Esophagus muscularis mucosa (tissue), 4 donors: ENCODE measurements around the gene SPIN2A. TPM values are rescaled to one million over a fixed set of nuclear protein-coding genes. Genes with fewer than 3 reads are reported as not detected.
"Not testable (repeated sequence)": the region's sequence is repeated elsewhere in the genome, so short reads cannot be mapped to it uniquely, and the experiment has no call there.

Source experiments
- DNase-seq: peaks from one replicate; pipeline ENCODE4 v3.0.0-alpha.2; 2017; ENCODE audit errors: extremely low spot score
- H3K27ac ChIP-seq, 4 donors: fragments of 200-600 bp; sonication (generic); replicated peaks in 1 of 4; 1 replicate in 3 of 4; 2 replicates in 1 of 4; pipeline ENCODE4 v1.5.1; 2016 to 2019; ENCODE audit warnings: mild to moderate bottlenecking in 1 of 4
- H3K27me3 ChIP-seq, 4 donors: fragments of 200-600 bp; sonication (generic); one replicate each; pipeline versions ENCODE4 v1.5.1 to v1.6.0; 2016 to 2019
- H3K36me3 ChIP-seq, 4 donors: fragments of 200-600 bp; sonication (generic); one replicate each; pipeline ENCODE4 v1.5.1; 2016 to 2019
- H3K4me1 ChIP-seq, 4 donors: fragments of 200-600 bp; sonication (generic); one replicate each; pipeline ENCODE4 v1.5.1; 2016 to 2019
- H3K4me3 ChIP-seq, 4 donors: fragments of 200-600 bp; sonication (generic); 1 replicate in 2 of 4; 2 replicates in 2 of 4; pipeline ENCODE4 v1.5.1; 2016 to 2019; ENCODE audit warnings: mild to moderate bottlenecking in 4 of 4, moderate library complexity in 1 of 4
- H3K9me3 ChIP-seq, 4 donors: fragments of 200-600 bp; sonication (generic); 1 replicate in 3 of 4; 2 replicates in 1 of 4; pipeline ENCODE4 v1.5.1; 2016 to 2019
- CTCF ChIP-seq, 3 experiments: fragments of 200-600 bp in 2 of 3; fragments of 450-650 bp in 1 of 3; sonication (generic) in 2 of 3; IDR thresholded peaks; one replicate each; pipeline ENCODE4 v1.5.1; 2017 to 2019; ENCODE audit warnings: antibody characterized with exemption in 3 of 3, mild to moderate bottlenecking in 2 of 3, moderate library complexity in 1 of 3
- EP300 ChIP-seq: sonication (generic); formaldehyde crosslinking; IDR thresholded peaks from one replicate; pipeline ENCODE4 v1.6.1; 2017; ENCODE audit warnings: antibody characterized with exemption
- POLR2A ChIP-seq: fragments of 450-650 bp; IDR thresholded peaks from one replicate; pipeline ENCODE4 v1.6.1; 2017; ENCODE audit warnings: antibody characterized with exemption, moderate library complexity, mild to moderate bottlenecking, low read depth
- POLR2AphosphoS5 ChIP-seq, 2 donors: sonication (generic); formaldehyde crosslinking; IDR thresholded peaks; one replicate each; pipeline ENCODE4 v1.6.1; 2017; ENCODE audit warnings: antibody characterized with exemption in 2 of 2
- WGBS: methylation state at CpG from one replicate; pipeline ENCODE4 v1.1.5; 2018; 5-methylcytosine and 5-hydroxymethylcytosine counted together
- intact Hi-C: fragments of 100-400 bp; cut with DNase I; formaldehyde crosslinking; loops from one replicate; pipeline ENCODE4 v1.15.1; 2023
- total RNA-seq, 4 donors: library from RNA; depleted of rRNA; stranded (reverse); fragments of >200 nt; gene quantifications; one replicate each; pipeline versions ENCODE4 v1.1.0 to v1.2.1, GENCODE V29; 2016

The SPIN2A gene
- total RNA-seq, 4 donors from 2014 or later, result 0.17 to 0.58 (median 0.34) TPM; not detected in 1

DNA sequence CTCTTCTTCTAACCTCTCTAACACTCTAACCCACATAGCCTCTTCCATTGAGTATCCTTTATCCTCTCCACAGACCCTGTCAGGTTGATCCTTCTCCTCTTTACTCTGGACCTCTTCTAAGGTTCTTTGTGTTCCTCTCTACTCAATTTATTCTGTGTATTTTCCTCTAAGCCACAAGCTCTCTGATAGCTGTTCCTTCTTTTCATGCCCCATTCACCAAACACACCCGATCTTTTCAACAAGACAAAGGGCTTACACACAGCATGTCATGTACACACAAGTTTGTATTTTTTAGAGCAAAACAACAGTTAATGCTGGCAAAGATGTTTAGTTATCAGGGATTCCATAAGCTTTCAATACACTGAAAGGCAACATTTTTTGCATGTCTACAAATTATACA is 17.8 kb downstream of the SPIN2A start:
- intact Hi-C loops, result no loop called here

GRCh38 chrX:57117566-57117965 is 19.6 kb downstream of the SPIN2A start:
- H3K27ac ChIP-seq, H3K4me3 ChIP-seq, DNase-seq, intact Hi-C loops, H3K9me3 ChIP-seq, H3K4me1 ChIP-seq, H3K36me3 ChIP-seq, H3K27me3 ChIP-seq: not testable (repeated sequence)
- WGBS, result 32% methylated on average over 4 of the region's 4 CpGs

More for the DNA sequence above, 17.8 kb downstream of the SPIN2A start:
- Histone ChIP-seq H3K9me3 (no peaks in the 10 kb centered on the region), H3K27me3 (no peaks in the 10 kb centered on the region), H3K36me3 (no peaks in the 10 kb centered on the region), H3K4me3 (no peak overlapping the region), H3K27ac (no peak overlapping the region), H3K4me1 (no peaks in the 10 kb centered on the region)
- WGBS, result 86% methylated on average over 1 of the region's 1 CpG
- TF ChIP-seq POLR2AphosphoS5 (IDR thresholded peaks at IDR 0.05) (no peak), CTCF (IDR thresholded peaks at IDR 0.05) (no peak), POLR2A (no peak), EP300 (no peak)
- DNase-seq, result no peak

- intact Hi-C loops, result no loop called here
- 47% methylated on average over 2 of the region's 2 CpGs for WGBS
- Histone ChIP-seq H3K4me3 (no peak overlapping the region), H3K27ac (no peak overlapping the region), H3K4me1 (no peaks in the 10 kb centered on the region), H3K36me3 (peaks cover 0 to 13% (median 5%) of the 10 kb centered on the region in 4 donors), H3K27me3 (no peaks in the 10 kb centered on the region), H3K9me3 (peaks cover 0 to 18% (median 0%) of the 10 kb centered on the region in 4 donors)
- no peak for TF ChIP-seq POLR2AphosphoS5 (IDR thresholded peaks at IDR 0.05)
- no peak for TF ChIP-seq CTCF (IDR thresholded peaks at IDR 0.05)
- TF ChIP-seq EP300, result no peak
- TF ChIP-seq POLR2A, result no peak
- DNase-seq, result no peak
Observed at GRCh38 chrX:57104921-57105398, 32.2 kb downstream of the SPIN2A start.

- Histone ChIP-seq H3K27ac (no peak overlapping the region), H3K4me3 (no peak overlapping the region), H3K9me3 (peaks cover 0 to 22% (median 0%) of the 10 kb centered on the region in 4 donors), H3K27me3 (no peaks in the 10 kb centered on the region), H3K36me3 (peaks cover 0 to 13% (median 5%) of the 10 kb centered on the region in 4 donors), H3K4me1 (no peaks in the 10 kb centered on the region)
- intact Hi-C loops, result no loop called here
- TF ChIP-seq CTCF (IDR thresholded peaks at IDR 0.05) (no peak), POLR2AphosphoS5 (IDR thresholded peaks at IDR 0.05) (no peak), EP300 (no peak), POLR2A (no peak)
- 56% methylated on average over 4 of the region's 4 CpGs for WGBS
- DNase-seq, result no peak
Observed at GRCh38 chrX:57104406-57104805, 32.8 kb downstream of the SPIN2A start.

GRCh38 chrX:57103489-57103888 is 33.7 kb downstream of the SPIN2A start:
- H3K4me3 ChIP-seq, result no peak overlapping the region
- no peaks in the 10 kb centered on the region for H3K4me1 ChIP-seq
- 73% methylated on average over 3 of the region's 3 CpGs for WGBS
- peaks cover 0 to 7% (median 2%) of the 10 kb centered on the region in 4 donors for H3K36me3 ChIP-seq
- DNase-seq, result no peak
- TF ChIP-seq POLR2AphosphoS5 (IDR thresholded peaks at IDR 0.05), result no peak
- TF ChIP-seq POLR2A, result no peak
- TF ChIP-seq CTCF (IDR thresholded peaks at IDR 0.05), result no peak
- TF ChIP-seq EP300, result no peak
- no peak overlapping the region for H3K27ac ChIP-seq
- H3K27me3 ChIP-seq, result no peaks in the 10 kb centered on the region
- intact Hi-C loops, result no loop called here
- H3K9me3 ChIP-seq, result peaks cover 0 to 31% (median 0%) of the 10 kb centered on the region in 4 donors

DNA sequence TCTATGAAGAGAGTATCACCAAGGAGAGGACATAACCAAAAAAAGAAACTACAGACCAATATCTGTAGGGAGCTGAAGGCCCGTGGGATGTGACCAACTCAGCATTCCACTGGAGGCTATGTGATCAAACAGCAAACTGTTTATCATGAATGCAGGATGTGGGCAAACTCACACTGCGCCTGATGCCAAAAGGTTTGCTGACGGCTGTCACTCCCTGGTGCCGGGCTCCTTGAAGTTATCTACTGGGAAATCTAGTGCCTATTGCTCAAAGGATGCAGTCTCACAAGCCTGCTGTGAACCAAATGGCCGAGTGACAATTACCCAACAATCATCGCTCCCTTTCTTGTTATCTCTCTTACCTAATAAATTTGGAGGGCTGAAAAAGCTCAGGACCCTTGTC is 34.3 kb downstream of the SPIN2A start:
- DNase-seq, H3K27ac ChIP-seq, H3K4me1 ChIP-seq, H3K27me3 ChIP-seq, intact Hi-C loops, H3K36me3 ChIP-seq, H3K4me3 ChIP-seq: not testable (repeated sequence)
- 80% methylated on average over 6 of the region's 6 CpGs for WGBS
- peaks cover 0 to 32% (median 0%) of the 10 kb centered on the region in 4 donors for H3K9me3 ChIP-seq
